ENCODE measurements around the gene KIN.

DNA sequence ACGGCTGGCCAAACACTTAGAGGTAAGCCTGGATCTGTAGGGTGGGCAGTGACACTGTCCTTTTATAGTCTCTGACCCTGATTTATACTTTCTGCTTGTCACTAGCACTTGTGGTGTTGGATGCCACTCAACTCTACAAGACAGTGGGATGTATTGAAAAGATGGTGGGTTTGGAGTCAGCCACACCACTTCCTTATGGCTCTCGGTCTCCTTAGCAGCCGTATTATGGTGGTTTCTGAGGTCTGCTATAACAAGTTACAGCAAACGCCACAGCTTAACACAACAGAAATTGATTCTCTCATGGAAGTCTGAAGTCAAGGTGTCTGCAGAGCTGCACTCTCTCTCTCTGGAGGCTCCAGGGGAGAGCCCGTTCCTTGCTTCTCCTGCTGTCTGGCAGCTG, 70.0 kb downstream of the KIN start:
- TF ChIP-seq, protein P1, sequence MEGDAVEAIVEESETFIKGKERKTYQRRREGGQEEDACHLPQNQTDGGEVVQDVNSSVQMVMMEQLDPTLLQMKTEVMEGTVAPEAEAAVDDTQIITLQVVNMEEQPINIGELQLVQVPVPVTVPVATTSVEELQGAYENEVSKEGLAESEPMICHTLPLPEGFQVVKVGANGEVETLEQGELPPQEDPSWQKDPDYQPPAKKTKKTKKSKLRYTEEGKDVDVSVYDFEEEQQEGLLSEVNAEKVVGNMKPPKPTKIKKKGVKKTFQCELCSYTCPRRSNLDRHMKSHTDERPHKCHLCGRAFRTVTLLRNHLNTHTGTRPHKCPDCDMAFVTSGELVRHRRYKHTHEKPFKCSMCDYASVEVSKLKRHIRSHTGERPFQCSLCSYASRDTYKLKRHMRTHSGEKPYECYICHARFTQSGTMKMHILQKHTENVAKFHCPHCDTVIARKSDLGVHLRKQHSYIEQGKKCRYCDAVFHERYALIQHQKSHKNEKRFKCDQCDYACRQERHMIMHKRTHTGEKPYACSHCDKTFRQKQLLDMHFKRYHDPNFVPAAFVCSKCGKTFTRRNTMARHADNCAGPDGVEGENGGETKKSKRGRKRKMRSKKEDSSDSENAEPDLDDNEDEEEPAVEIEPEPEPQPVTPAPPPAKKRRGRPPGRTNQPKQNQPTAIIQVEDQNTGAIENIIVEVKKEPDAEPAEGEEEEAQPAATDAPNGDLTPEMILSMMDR (IDR thresholded peaks at IDR 0.05) = no peak
- TF ChIP-seq EZH2 (IDR thresholded peaks at IDR 0.05) = no peak
